ENCODE measurements around the gene PPCDC. TPM values are rescaled to one million over a fixed set of nuclear protein-coding genes. Genes with fewer than 3 reads are reported as not detected.
"Not testable (repeated sequence)": the region's sequence is repeated elsewhere in the genome, so short reads cannot be mapped to it uniquely, and the experiment has no call there.

The PPCDC gene
- total RNA-seq, 1 donor from 2014 or later, result 3.7 TPM

DNA sequence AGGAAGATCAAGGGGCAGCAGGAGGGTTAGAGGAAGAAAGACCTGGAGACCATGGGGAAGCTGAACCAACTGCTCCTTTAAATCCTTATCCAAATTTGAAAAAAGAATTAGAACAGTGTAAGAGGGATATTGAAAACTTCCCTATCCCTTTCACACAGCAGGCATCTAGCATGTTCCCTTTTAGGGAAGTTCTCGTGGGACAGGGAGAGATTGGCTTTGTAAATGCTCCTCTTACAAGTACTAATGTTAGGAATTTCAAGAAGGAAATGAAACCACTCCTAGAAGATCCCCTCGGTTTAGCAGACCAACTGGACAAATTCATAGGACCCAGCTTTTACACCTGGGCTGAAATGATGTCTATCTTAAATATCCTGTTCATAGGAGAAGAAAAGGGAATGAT is 41.5 kb downstream of the PPCDC start:
- FAIRE-seq, result no peak
- DNase-seq (ENCODE audit: low spot score in 2 of 2), result no peak

- no peak for FAIRE-seq
- no peak for DNase-seq (ENCODE audit: low spot score in 2 of 2)
Observed at GRCh38 chr15:75065467-75065850, 42.1 kb downstream of the PPCDC start.

DNA sequence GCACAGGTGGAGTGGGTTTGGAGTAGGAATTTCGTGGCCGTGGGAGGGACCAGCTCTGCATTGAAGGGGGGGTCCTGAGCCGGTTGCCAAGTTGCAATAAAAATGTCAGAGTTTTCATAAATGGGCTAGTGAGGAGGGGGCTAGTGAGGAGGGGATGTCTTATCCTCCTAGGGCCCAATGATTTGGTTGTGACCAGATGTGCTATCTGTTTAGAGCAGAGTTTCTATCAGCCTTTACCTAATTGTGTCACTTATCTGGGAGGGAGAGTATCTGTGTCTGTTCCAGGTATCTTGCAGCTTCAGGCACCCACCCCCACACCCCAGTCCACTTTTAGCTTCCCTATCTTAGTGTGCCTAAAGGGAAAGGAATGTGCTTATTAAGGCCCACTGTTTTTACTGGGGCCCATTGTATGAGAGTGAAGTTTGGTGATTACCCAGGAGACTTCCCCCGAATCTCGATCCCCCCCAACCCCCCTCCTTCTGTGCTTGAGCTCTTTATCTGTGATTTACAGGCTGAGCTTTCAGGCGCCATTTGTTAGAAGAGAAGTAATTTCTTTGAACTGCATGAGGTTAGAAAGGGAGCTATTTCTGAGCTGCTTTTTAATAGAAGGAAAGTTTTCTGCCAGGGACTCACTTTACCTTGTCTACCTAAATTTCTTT is 42.6 kb downstream of the PPCDC start:
- FAIRE-seq (no peak), DNase-seq (ENCODE audit: low spot score in 2 of 2) (no peak)

DNA sequence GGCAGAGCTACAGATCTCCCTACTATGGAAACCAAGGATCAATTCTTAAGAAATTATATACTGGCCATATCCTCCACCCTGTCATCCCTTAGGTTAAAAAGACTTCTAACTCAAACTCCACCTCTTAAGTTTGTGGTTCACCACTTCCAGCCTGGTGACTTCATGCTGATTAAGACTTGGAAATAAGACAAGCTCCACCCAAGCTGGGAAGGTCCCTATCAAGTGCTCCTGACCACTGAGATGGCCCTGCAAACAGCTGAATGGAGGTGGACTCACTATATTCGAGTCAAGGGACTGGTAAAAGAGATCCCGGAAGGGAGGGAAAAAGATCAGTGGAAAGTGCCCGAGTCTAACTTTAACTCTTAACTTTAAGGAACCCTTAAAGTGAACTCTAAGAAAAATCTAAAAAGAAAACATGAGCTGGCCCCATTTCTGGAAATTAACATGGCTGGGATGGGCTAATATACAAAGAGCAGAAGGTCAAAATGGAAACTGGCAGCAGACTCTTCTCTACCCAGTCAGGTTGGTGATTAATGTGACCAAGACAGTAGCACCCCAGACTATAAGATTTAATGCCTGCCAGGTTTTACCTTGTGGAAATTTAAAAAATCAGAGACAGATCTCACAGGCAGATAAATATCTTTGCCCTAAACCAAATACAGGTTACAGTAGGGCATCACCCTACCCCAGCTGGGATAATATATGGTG is 43.9 kb downstream of the PPCDC start:
- FAIRE-seq, result no peak

GRCh38 chr15:75068748-75069147 is 45.4 kb downstream of the PPCDC start:
- no peak for DNase-seq (ENCODE audit: low spot score in 2 of 2)
- FAIRE-seq, result no peak

More for the DNA sequence above, 43.9 kb downstream of the PPCDC start:
- DNase-seq (ENCODE audit: low spot score in 2 of 2), result no peak

- FAIRE-seq, result no peak
- DNase-seq (ENCODE audit: low spot score in 2 of 2), result no peak
Observed at GRCh38 chr15:75069301-75069925, 46.0 kb downstream of the PPCDC start.

GRCh38 chr15:75070674-75071073 is 47.3 kb downstream of the PPCDC start:
- no peak for DNase-seq (ENCODE audit: low spot score in 2 of 2)
- FAIRE-seq, result no peak

- DNase-seq (ENCODE audit: low spot score in 2 of 2) (no peak), FAIRE-seq (no peak)
Observed at GRCh38 chr15:75073197-75073596, 49.8 kb downstream of the PPCDC start.

DNA sequence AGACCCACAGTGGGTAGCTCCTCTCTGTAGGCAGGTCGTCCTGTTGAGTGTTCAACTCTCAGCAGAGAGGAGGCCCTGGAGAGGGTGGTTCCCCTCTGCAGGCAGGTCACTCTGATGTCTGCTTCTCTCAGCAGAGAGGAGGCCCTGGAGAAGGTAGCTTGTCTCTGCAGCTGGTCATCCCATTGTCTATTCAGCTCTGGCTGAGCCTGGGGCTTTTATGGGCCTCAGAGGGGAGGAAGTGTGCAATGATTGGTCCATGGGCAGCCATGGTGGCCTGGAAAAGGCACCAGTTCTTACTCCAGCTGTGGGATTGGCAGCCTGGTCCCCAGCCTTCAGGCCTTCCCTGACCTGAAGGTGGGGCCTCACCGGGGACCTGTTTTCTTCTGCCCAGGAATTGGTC is 52.9 kb downstream of the PPCDC start:
- DNase-seq (ENCODE audit: low spot score in 2 of 2), result no peak
- FAIRE-seq, result no peak

- DNase-seq (ENCODE audit: low spot score in 2 of 2); FAIRE-seq: not testable (repeated sequence)
Observed at GRCh38 chr15:75077551-75077961, 54.2 kb downstream of the PPCDC start.

DNA sequence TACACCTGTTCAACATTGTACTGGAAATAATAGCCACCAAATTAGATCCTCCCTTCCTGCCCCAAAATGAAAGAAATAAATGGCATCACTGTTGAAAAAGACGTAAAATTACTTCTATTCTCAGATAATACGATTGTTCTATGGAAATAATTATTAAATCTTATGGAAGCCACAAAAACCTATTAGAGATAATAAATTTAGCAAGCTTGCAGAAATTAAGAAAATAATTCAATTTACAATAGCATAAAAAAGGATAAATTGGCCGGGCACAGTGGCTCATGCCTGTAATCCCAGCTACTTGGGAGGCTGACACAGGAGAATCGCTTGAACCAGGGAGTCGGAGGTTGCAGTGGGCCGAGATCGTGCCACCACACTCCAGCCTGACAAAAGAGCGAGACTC is 57.8 kb downstream of the PPCDC start:
- no peak for FAIRE-seq

GRCh38 chr15:75082689-75083088 is 59.3 kb downstream of the PPCDC start:
- no peak for DNase-seq (ENCODE audit: low spot score in 2 of 2)
- FAIRE-seq, result no peak

More for the DNA sequence above, 57.8 kb downstream of the PPCDC start:
- DNase-seq (ENCODE audit: low spot score in 2 of 2), result no peak

GRCh38 chr15:75085708-75086107 is 62.3 kb downstream of the PPCDC start:
- DNase-seq (ENCODE audit: low spot score in 2 of 2), result not testable (repeated sequence)

GRCh38 chr15:75089456-75090387 is 66.3 kb downstream of the PPCDC start:
- DNase-seq (ENCODE audit: low spot score in 2 of 2) (no peak), FAIRE-seq (no peak)

More at GRCh38 chr15:75085708-75086107, 62.3 kb downstream of the PPCDC start:
- not testable (repeated sequence) for FAIRE-seq

- FAIRE-seq, result no peak
- no peak for DNase-seq (ENCODE audit: low spot score in 2 of 2)
Observed at GRCh38 chr15:75090388-75090734, 67.0 kb downstream of the PPCDC start.

GRCh38 chr15:75091814-75092213 is 68.4 kb downstream of the PPCDC start:
- no peak for FAIRE-seq
- no peak for DNase-seq (ENCODE audit: low spot score in 2 of 2)

DNA sequence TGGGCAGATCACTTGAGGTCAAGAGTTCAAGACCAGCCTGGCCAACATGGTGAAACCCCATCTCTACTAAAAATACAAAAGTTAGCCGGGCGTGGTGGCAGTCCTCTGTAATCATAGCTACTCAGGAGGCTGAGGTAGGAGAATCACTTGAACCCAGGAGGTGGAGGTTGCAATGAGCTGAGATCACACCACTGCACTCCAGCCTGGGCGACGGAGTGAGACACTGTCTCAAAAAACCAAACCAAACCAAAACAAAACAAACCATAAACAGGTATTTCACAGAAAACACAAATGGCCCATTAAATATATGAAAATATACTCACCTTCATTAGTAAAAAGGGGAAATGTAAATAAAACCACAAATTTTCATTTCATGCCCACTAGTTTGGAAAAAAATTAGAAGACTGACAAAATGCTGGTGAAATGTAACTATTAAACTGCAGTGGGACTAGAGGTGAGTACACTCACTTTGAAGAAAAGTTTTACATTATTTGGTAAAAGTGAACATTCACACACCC is 71.6 kb downstream of the PPCDC start:
- FAIRE-seq; DNase-seq (ENCODE audit: low spot score in 2 of 2): not testable (repeated sequence)

DNA sequence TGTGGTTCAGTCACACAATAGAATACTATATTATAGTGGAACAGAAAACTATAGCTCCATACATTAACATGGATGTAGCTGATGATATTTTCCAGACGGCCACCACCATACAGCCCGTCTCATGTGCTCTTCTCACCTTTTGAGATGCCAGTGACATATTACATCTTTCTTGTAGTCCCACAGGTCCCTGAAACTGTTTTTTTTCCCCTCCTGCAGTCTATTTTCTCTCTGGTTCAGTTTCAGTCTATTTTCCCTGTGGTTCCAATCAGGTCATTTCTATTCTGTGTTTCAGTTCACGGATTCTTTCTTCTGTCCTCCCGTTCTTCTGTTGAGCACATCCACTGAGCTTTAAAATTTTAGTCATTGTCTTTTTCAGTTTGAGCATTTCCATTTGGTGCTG is 72.2 kb downstream of the PPCDC start:
- DNase-seq (ENCODE audit: low spot score in 2 of 2) (no peak), FAIRE-seq (no peak)

- DNase-seq (ENCODE audit: low spot score in 2 of 2), result no peak
- no peak for FAIRE-seq
Observed at GRCh38 chr15:75097939-75098338, 74.5 kb downstream of the PPCDC start.

DNA sequence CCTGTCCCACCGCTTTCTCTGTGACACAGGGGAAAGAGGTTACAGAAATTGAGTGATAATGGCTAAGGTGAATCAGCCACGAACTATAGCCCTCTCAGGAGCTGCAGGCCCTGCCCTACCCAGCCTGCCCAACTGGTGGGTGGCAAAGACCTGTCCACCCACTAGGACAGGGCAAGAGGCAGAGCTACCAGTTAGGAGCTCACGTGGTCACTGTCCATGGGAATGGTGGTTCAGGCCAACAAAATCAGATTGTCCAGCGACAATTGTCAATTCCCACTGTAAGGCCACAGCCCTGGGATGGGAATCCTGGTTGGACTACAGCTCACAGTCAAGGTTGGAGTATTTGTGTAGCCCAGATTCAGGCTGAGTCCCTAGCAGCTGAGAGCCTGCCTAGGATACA is 75.0 kb downstream of the PPCDC start:
- DNase-seq (ENCODE audit: low spot score in 2 of 2) (no peak), FAIRE-seq (no peak)
